AG04449 (cell line): Measurements from ENCODE around the gene RPH3AL.

Experiments used
- CTCF ChIA-PET: fragments of 350-600 bp; formaldehyde crosslinking; extraction: SDS; loops from one replicate; lab custom pipeline; 2021; ENCODE audit warnings: antibody characterized with exemption; lab: Yijun Ruan, JAX
- POLR2A ChIA-PET: fragments of 400-600, 350-600 bp; formaldehyde crosslinking; extraction: SDS; loops from one replicate; lab custom pipeline; 2020; ENCODE audit warnings: antibody characterized with exemption, inconsistent platforms; lab: Yijun Ruan, JAX
- DNase-seq: peaks from one replicate; pipeline ENCODE4 v3.0.0-alpha.2; 2010; ENCODE audit warnings: low read depth, low spot score
- H3K4me3 ChIP-seq: 2 replicates; pipeline ENCODE4 v1.5.1; 2011; ENCODE audit warnings: low read depth, mild to moderate bottlenecking, control low read depth, low read length
- TF ChIP-seq, protein P1 (sequence below): IDR thresholded peaks from one replicate; pipeline ENCODE4 v1.5.1; 2011; ENCODE audit warnings: mild to moderate bottlenecking, moderate library complexity, low read length, control low read depth, inconsistent platforms; ENCODE audit not compliant: insufficient read depth; ENCODE audit errors: missing control alignments

Gene RPH3AL

GRCh38 chr17:179066-179432, 173.6 kb downstream of the RPH3AL start:
- ChIA-PET POLR2A (no interaction called here), CTCF (interaction anchor here (0.6 to 0.7 kb wide), 2 partner anchors 14 to 181 kb away, joined by 3 to 4 read pairs; no protein-coding TSS in a partner anchor)
- H3K4me3 ChIP-seq = no peak overlapping the region
- TF ChIP-seq, protein P1, sequence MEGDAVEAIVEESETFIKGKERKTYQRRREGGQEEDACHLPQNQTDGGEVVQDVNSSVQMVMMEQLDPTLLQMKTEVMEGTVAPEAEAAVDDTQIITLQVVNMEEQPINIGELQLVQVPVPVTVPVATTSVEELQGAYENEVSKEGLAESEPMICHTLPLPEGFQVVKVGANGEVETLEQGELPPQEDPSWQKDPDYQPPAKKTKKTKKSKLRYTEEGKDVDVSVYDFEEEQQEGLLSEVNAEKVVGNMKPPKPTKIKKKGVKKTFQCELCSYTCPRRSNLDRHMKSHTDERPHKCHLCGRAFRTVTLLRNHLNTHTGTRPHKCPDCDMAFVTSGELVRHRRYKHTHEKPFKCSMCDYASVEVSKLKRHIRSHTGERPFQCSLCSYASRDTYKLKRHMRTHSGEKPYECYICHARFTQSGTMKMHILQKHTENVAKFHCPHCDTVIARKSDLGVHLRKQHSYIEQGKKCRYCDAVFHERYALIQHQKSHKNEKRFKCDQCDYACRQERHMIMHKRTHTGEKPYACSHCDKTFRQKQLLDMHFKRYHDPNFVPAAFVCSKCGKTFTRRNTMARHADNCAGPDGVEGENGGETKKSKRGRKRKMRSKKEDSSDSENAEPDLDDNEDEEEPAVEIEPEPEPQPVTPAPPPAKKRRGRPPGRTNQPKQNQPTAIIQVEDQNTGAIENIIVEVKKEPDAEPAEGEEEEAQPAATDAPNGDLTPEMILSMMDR = no peak
- DNase-seq = no peak

DNA sequence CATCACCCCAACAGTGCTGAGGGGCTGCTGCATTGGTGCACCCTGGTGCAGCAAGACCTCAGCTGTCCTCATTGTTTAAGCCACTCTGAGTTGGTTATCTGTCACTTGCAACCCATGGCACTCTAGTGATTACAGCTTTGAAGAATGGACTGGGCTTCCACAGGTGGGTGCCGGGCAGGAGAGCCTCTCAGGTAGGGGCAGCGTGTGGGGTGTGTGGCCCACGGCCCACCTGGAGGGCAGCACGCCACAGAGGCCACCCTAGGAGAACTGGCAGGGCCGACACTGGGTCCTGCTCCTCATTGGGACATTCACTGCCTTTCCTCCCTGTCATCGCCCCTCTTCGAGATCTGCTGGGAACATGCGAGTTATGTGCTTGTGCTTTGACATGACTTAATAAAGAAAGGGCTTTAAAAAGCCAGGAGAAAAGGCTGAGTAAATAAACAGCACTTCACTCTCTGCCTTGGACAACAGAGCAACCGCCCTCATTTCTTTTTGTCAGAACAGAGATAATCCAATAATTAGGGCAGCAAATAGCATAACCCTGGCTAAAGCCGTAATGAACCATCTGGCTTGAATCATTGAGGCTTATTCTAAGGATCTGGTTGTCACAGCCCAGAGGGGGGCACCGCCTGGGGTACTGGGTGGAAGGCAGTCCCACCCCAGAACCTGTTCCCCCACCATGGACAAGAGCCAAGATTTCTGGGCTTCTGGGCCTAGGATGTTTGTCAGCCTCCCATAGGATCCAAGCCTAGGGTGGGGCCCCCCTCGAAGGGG, 174.1 kb downstream of the RPH3AL start:
- ChIA-PET POLR2A (no interaction called here), CTCF (interaction anchor here (0.6 kb wide), 1 partner anchor 182 kb away, joined by 3 read pairs; no protein-coding TSS in a partner anchor)
- no peak overlapping the region for H3K4me3 ChIP-seq
- no peak for DNase-seq
- TF ChIP-seq, protein P1 = no peak

DNA sequence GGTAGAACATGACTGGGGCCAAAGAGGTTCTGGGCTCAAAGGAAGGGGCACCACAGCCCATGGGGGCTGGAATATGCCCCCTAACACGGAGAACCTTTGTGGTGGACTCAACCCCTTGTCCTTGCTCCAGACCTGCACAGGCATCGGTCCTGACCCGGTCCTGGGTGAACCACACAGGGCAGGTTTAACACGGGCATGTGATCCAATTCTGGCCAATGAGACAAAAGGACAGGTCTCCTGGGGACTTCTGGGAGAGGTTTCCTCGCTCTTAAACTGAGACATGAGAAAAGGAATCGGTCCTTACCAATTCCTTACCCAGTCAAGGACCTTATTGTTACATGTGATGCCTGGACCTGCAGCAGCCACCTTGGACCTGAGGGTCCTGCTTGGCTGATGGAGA, 174.8 kb downstream of the RPH3AL start:
- no peak for DNase-seq
- CTCF ChIA-PET = no interaction called here
- H3K4me3 ChIP-seq = no peak overlapping the region
- POLR2A ChIA-PET = no interaction called here
- TF ChIP-seq, protein P1 = no peak

- TF ChIP-seq, protein P1 = no peak
- no peak overlapping the region for H3K4me3 ChIP-seq
- POLR2A ChIA-PET = no interaction called here
- no peak for DNase-seq
- CTCF ChIA-PET = interaction anchor here (1.1 kb wide), 1 partner anchor 14 kb away, joined by 3 read pairs; no protein-coding TSS in a partner anchor
These were observed 175.5 kb downstream of the RPH3AL start for GRCh38 chr17:177155-177554.

DNA sequence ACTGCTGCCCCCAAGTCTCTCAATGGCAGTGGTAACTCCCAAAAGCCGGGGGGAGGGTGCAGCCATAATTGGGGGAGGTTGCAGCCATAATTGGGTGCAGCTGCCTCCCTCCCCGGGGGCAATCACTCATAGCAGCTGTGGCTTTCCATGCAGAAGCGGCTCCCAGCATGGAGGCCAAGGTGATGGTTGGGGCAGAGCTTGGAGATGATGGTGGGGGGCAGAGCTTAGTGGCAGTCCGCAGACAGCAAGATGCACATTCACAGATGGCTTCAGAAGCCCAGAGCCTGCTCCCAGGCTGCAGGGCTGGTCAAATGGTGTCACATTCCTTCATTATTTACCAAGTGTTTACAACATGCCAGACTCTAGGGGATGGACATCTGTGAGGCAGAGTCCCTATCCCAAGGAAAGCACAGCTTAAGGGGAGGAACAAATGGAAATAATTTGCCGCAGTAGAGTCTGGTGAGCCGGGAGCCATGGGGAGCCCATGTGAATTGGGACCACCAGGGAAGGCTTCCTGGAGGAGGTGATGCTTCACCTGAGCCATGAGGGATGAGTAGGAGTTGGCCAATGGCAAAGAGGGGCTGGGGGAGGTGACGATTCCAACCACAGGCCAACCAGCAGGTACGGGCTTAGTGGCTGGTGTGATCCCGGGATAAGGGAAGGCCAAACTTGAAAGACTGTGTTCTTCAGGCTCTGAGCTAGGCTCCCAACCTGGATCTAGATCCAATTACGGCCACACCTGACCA, 179.3 kb downstream of the RPH3AL start:
- no peak for DNase-seq
- ChIA-PET POLR2A (no interaction called here), CTCF (interaction anchor here (0.6 to 3.9 kb wide), 3 partner anchors 9 to 212 kb away, joined by 3 to 16 read pairs (median 3); no protein-coding TSS in a partner anchor)
- TF ChIP-seq, protein P1 = no peak
- H3K4me3 ChIP-seq = no peak overlapping the region

GRCh38 chr17:172401-172800, 180.2 kb downstream of the RPH3AL start:
- no peak for DNase-seq
- TF ChIP-seq, protein P1 = no peak
- POLR2A ChIA-PET = no interaction called here
- CTCF ChIA-PET = interaction anchor here (1.2 to 3.9 kb wide), 2 partner anchors 8 to 213 kb away, joined by 3 to 16 read pairs; no protein-coding TSS in a partner anchor
- no peak overlapping the region for H3K4me3 ChIP-seq
